NCI-H2029 (cell line): ENCODE data around the gene UBE3B.

Experiments used
- DNase-seq: peaks from one replicate; lab custom pipeline; 2025; lab: John Stamatoyannopoulos, UW

The UBE3B gene

GRCh38 chr12:109573029-109573913 lies 95.8 kb downstream of the UBE3B start, which contains the start of the genes MMAB and MVK:
Gene MMAB, minus strand, starts transcription at chr12:109573504. Its CDS starts 24 bp downstream, at chr12:109573480.
Gene MVK, plus strand, starts transcription at chr12:109573794. Its CDS starts 1,029 bp downstream, at chr12:109574823.
- DNase-seq = peak; percentile 99

GRCh38 chr12:109573914-109574244 lies 96.4 kb downstream of the UBE3B start:
- DNase-seq = no peak

- no peak for DNase-seq
These were observed 98.2 kb downstream of the UBE3B start for GRCh38 chr12:109575683-109576082.

GRCh38 chr12:109577311-109577710 lies 99.9 kb downstream of the UBE3B start:
- DNase-seq = no peak

- no peak for DNase-seq
These were observed 101.0 kb downstream of the UBE3B start for GRCh38 chr12:109578330-109578927.

- no peak for DNase-seq
These were observed 102.2 kb downstream of the UBE3B start for GRCh38 chr12:109579639-109580038.

- no peak for DNase-seq
These were observed 102.8 kb downstream of the UBE3B start for GRCh38 chr12:109580272-109580671.

- peak; percentile 39 for DNase-seq
These were observed 103.4 kb downstream of the UBE3B start for GRCh38 chr12:109580684-109581333.

- DNase-seq = no peak
These were observed 103.9 kb downstream of the UBE3B start for GRCh38 chr12:109581334-109581691.

- DNase-seq = no peak
These were observed 104.4 kb downstream of the UBE3B start for GRCh38 chr12:109581856-109582255.

GRCh38 chr12:109582636-109583035 lies 105.2 kb downstream of the UBE3B start:
- DNase-seq = peak; percentile 60

- no peak for DNase-seq
These were observed 106.3 kb downstream of the UBE3B start for GRCh38 chr12:109583733-109584132.
